HepG2 (cell line): Measurements from ENCODE around the gene PSEN2. TPM values are rescaled to one million over a fixed set of nuclear protein-coding genes. Genes with fewer than 3 reads are reported as not detected.

ENCODE experiments used
- ARID4A ChIP-seq: sonication (generic); formaldehyde crosslinking; IDR thresholded peaks from 2 replicates; pipeline ENCODE4 v1.5.0; 2020; ENCODE audit warnings: mild to moderate bottlenecking, missing genetic modification reagents, borderline replicate concordance
- DMTF1 ChIP-seq: sonication (generic); formaldehyde crosslinking; IDR thresholded peaks from 2 replicates; pipeline ENCODE4 v1.4.0; 2020; ENCODE audit warnings: mild to moderate bottlenecking, missing genetic modification reagents
- HINFP ChIP-seq: sonication (generic); formaldehyde crosslinking; IDR thresholded peaks from 2 replicates; pipeline ENCODE4 v1.4.0; 2020; ENCODE audit warnings: low read depth, mild to moderate bottlenecking, missing genetic modification reagents
- HNF4A ChIP-seq: sonication (generic); formaldehyde crosslinking; IDR thresholded peaks from 2 replicates; pipeline ENCODE4 v1.4.0; 2020; ENCODE audit warnings: missing genetic modification reagents
- MATR3 ChIP-seq: sonication (generic); formaldehyde crosslinking; IDR thresholded peaks from 2 replicates; pipeline ENCODE4 v1.4.0; 2020; ENCODE audit warnings: missing genetic modification reagents
- MLLT10 ChIP-seq: sonication (generic); formaldehyde crosslinking; IDR thresholded peaks from 2 replicates; pipeline ENCODE4 v1.4.0; 2020; ENCODE audit warnings: missing genetic modification reagents
- MTF1 ChIP-seq: sonication (generic); formaldehyde crosslinking; IDR thresholded peaks from 2 replicates; pipeline ENCODE4 v1.5.0; 2020; ENCODE audit warnings: missing genetic modification reagents
- NFKB2 ChIP-seq: sonication (generic); formaldehyde crosslinking; IDR thresholded peaks from 2 replicates; pipeline ENCODE4 v1.4.0; 2020; ENCODE audit warnings: missing genetic modification reagents, borderline replicate concordance
- POGK ChIP-seq: sonication (generic); formaldehyde crosslinking; conservative IDR thresholded peaks from 2 replicates; pipeline ENCODE4 v1.8.0; 2022; ENCODE audit warnings: mild to moderate bottlenecking, moderate library complexity, missing genetic modification reagents
- RARG ChIP-seq: sonication (generic); formaldehyde crosslinking; IDR thresholded peaks from 2 replicates; pipeline ENCODE4 v1.4.0; 2020; ENCODE audit warnings: low read depth, mild to moderate bottlenecking, missing genetic modification reagents
- TFE3 ChIP-seq: IDR thresholded peaks from 2 replicates; pipeline ENCODE4 v1.6.1; 2016
- TOE1 ChIP-seq: sonication (generic); formaldehyde crosslinking; IDR thresholded peaks from 2 replicates; pipeline ENCODE4 v1.4.0; 2020; ENCODE audit warnings: mild to moderate bottlenecking, missing genetic modification reagents
- XBP1 ChIP-seq: sonication (generic); formaldehyde crosslinking; IDR thresholded peaks from 2 replicates; pipeline ENCODE4 v1.5.0; 2020; ENCODE audit warnings: missing genetic modification reagents
- ZMYM3 ChIP-seq: sonication (generic); formaldehyde crosslinking; IDR thresholded peaks from 2 replicates; pipeline ENCODE4 v1.5.1; 2020; ENCODE audit warnings: mild to moderate bottlenecking, missing genetic modification reagents
- ZNF20 ChIP-seq: sonication (generic); formaldehyde crosslinking; IDR thresholded peaks from 2 replicates; pipeline ENCODE4 v1.4.0; 2020; ENCODE audit warnings: mild to moderate bottlenecking, moderate library complexity, missing genetic modification reagents
- ZNF331 ChIP-seq: sonication (generic); formaldehyde crosslinking; IDR thresholded peaks from 2 replicates; pipeline ENCODE4 v1.4.0; 2020; ENCODE audit warnings: missing genetic modification reagents
- ZNF432 ChIP-seq: sonication (generic); formaldehyde crosslinking; IDR thresholded peaks from 2 replicates; pipeline ENCODE4 v1.5.0; 2020; ENCODE audit warnings: missing genetic modification reagents, mild to moderate bottlenecking, borderline replicate concordance
- ZNF713 ChIP-seq: sonication (generic); formaldehyde crosslinking; IDR thresholded peaks from 2 replicates; pipeline ENCODE4 v1.4.0; 2020; ENCODE audit warnings: mild to moderate bottlenecking, missing genetic modification reagents
- polyA plus RNA-seq, 8 experiments: library from polyadenylated mRNA; depleted of rRNA in 3 of 8; stranded (reverse) in 7 of 8; unstranded in 1 of 8; fragments of >200 nt; fragmentation: Illumina TruSeq in 4 of 8; extraction: Trizol in 4 of 8; gene quantifications; 2 replicates each; pipeline versions ENCODE4 v1.2.1 to v1.2.3, GENCODE V29; 2011 to 2016; ENCODE audit warnings: low read depth in 4 of 8, missing spikeins in 1 of 8, mixed read lengths in 1 of 8; ENCODE audit not compliant: insufficient read depth in 1 of 8
- total RNA-seq, 5 experiments: library from RNA; depleted of rRNA; stranded (reverse); fragments of >200 nt; fragmentation: Illumina TruSeq; extraction: Trizol; gene quantifications; 2 replicates each; pipeline ENCODE4 v1.2.3, GENCODE V29; 2016; ENCODE audit warnings: low read depth in 1 of 5

Gene PSEN2
- total and polyA plus RNA-seq, 2 of the 13 experiments (the other 11 are each of a cell fraction or from before 2014, with no cell fraction given) = 5.9 to 13.1 TPM

DNA sequence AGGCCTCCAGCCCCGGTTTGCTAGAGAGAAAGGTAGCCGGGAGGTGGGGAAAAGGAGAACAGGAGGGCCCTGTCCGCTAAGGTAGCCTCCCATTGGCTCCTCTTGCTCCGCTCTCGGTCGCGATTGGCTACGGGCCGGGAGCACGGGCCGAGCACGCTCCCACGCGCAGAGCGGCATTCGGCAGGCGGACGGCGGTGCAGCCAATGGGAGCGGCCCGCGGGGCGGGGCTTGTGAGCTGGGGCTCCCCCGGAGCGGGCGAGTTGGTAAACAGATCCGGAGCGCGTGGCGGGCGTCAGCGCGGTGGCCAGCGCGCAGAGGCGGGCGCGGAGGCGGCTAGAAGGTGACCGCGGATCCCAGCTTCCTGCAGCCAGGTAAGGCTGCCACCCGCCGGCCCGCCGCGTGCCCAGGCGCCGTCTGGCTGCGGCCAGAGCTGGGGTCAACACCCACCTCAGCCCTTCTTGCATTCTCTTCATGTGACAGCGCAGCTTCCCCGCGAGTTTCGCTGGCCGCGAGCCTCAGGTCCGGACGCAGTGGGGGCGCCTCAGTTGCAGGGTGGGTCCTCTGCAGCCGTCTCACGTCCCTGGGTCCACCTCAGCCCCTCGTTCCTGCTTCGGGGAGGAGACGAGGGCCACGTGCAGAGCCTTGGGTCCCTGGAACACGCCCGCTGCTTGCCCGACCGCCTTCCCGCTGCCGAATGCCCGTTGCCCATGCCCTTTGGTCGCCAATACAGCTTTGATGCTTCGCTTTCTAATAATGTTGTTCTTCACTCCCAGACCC lies 69.8 kb downstream of the PSEN2 start, which contains the start of gene COQ8A (continued):
- no peak for TF ChIP-seq TFE3
- TF ChIP-seq ARID4A (CRISPR knock-in tag) = peak; percentile 97
- TF ChIP-seq ZNF20 = no peak
- no peak for TF ChIP-seq MLLT10 (CRISPR knock-in tag)
- TF ChIP-seq ZNF432 (CRISPR knock-in tag) = no peak
- 0 out of 2 replicates have a peak, but pooled peaks have one; percentile 83 for TF ChIP-seq RARG (CRISPR knock-in tag)
- TF ChIP-seq POGK (CRISPR knock-in tag) = no peak
- TF ChIP-seq ZNF713 (CRISPR knock-in tag) = no peak
- TF ChIP-seq DMTF1 (CRISPR knock-in tag) = no peak
- no peak for TF ChIP-seq XBP1
- 0 out of 2 replicates have a peak, but pooled peaks have one; percentile 9 for TF ChIP-seq NFKB2
- no peak for TF ChIP-seq ZMYM3 (CRISPR knock-in tag)
- 0 out of 2 replicates have a peak, but pooled peaks have one; percentile 1 for TF ChIP-seq HNF4A (CRISPR knock-in tag)
- peak; percentile 13; the same call in 1 of the 2 replicates for TF ChIP-seq ZNF331 (CRISPR knock-in tag)
- TF ChIP-seq HINFP (CRISPR knock-in tag) = no peak
- TF ChIP-seq TOE1 (CRISPR knock-in tag) = 0 out of 2 replicates have a peak, but pooled peaks have one; percentile 29
- TF ChIP-seq MTF1 = no peak
- no peak for TF ChIP-seq MATR3 (CRISPR knock-in tag)
